ENCODE data around the gene CACNG6. TPM values are rescaled to one million over a fixed set of nuclear protein-coding genes. Genes with fewer than 3 reads are reported as not detected.

Gene CACNG6
- total RNA-seq, 5 donors from 2014 or later (not counting 1 experiment from before 2014, with no cell fraction given) = not detected

DNA sequence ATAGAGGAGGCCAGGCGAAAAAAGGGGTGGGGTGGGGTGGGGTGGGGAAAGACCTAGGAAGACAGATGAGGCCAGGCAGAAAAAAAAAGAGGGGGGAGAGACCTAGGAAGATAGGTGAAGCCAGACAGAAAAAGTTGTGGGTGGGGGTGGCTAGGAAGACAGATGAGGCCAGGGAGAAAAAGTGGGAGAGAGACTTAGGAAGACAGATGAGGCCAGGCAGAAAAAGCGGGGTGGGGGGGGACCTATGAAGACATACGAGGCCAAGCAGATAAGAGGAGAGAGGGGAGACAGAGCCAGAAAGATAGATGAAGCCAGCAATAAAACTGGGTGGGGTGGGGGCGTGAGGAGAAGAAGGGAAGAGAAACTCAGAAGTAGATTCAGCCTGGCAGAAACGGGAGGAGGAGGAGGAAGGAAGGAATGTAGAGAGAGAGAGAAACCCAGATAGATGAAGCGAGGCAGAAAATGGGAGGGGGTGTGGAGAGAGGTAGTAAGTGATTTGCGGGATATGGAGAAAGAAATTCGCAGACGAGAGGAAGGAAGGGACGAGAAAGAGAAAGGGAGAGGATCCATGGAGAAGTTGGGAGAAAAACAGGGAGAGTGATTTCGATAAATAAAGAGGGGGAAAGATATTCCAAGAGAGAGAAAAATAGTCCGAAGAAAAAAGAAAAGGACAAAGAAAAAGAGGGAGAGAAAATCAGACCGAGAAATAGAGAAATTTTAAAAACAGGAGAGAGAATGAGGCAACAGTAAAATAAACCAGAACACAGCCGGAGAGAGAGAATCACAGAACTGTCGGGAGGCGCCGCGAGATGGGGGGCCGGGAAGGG is 12.2 kb upstream of the CACNG6 start:
- H3K27me3 Mint-ChIP-seq = peaks cover 50 to 60% of the 10 kb centered on the region in 2 donors
- Histone ChIP-seq H3K27me3 (replicated peaks in 1 of 2; ENCODE audit: control insufficient read depth in 2 of 2, extremely low read depth in 1 of 2, insufficient read depth in 2 of 2, low read length in 1 of 2) (peaks cover 2 to 71% of the 10 kb centered on the region in 2 experiments), H3K9me3 (no peaks in the 10 kb centered on the region), H3K27ac (ENCODE audit: low read length) (no peak overlapping the region), H3K36me3 (ENCODE audit: control insufficient read depth in 2 of 2, extremely low read depth in 1 of 2, insufficient read depth in 1 of 2, low read length in 1 of 2) (no peaks in the 10 kb centered on the region), H3K4me1 (ENCODE audit: control insufficient read depth in 1 of 2, extremely low read depth in 1 of 2, insufficient read depth in 2 of 2, low read length in 2 of 2) (peaks cover 0 to 28% of the 10 kb centered on the region in 2 experiments), H3K4me3 (ENCODE audit: control insufficient read depth in 1 of 2, extremely low read depth in 1 of 2, low read length in 1 of 2) (no peak overlapping the region)
- CTCF ChIA-PET = no interaction called here
- peaks cover 26 to 40% (median 39%) of the 10 kb centered on the region in 3 donors for H3K4me1 Mint-ChIP-seq
- no peaks in the 10 kb centered on the region for H3K36me3 Mint-ChIP-seq
- peak overlapping the region; percentile 13 to 75 (median 34) for H3K4me3 Mint-ChIP-seq
- H3K9me3 Mint-ChIP-seq = peaks cover 0 to 5% (median 0%) of the 10 kb centered on the region in 3 donors
- ATAC-seq (replicated peaks in 1 of 4) = no peak
- DNase-seq = no peak
- H3K27ac Mint-ChIP-seq = no peak overlapping the region
- 8% methylated on average over 13 of the region's 19 CpGs for WGBS (ENCODE audit: insufficient coverage)
- POLR2A ChIA-PET = no interaction called here

DNA sequence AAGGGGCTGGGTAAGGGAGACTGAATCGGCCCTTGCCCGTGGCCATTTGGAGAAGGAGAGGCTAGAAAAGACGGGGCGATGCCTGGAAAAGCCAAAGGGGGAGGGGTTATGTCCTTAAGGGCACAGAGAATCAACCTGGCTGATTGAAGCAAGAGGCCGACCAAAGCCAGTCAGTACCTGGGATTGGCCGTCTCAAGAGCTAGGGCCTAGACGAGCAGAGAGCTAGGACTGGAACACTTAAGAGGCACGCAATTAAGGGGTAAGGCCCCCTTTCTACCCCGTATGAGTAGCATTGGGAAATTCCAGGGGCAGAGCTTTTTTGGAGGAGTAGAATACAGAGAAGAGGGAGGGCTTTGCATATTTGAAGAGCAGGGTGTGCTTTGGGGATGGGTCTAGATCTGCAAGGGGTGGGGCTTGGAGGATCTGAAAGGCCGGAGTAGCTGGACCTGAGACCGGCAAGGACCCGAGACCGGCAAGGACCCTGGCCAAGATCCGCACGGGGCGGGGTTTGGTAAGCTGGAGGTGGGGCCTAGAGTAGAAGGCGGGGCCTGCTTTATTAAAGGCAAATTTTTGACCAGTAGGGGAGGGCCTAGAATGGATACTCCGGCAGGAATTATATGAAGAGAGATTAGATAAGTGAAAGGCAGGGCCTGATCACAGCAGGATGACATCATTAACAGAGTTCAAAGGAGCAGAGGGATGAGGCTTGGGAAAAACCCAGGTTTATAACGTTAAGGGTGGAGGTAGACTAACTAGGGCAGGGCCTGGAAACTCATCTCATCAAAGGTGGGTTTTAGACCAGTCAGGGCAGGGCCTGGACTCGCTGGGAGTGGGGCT is 10.7 kb upstream of the CACNG6 start:
- H3K27me3 Mint-ChIP-seq = peaks cover 48 to 52% of the 10 kb centered on the region in 2 donors
- ATAC-seq (replicated peaks in 1 of 4) (no peak), DNase-seq (peak in 1 of 35 experiments; percentile 18)
- H3K4me1 Mint-ChIP-seq = peaks cover 26 to 40% (median 39%) of the 10 kb centered on the region in 3 donors
- ChIA-PET POLR2A (no interaction called here), CTCF (no interaction called here)
- Histone ChIP-seq H3K36me3 (ENCODE audit: control insufficient read depth in 2 of 2, extremely low read depth in 1 of 2, insufficient read depth in 1 of 2, low read length in 1 of 2) (no peaks in the 10 kb centered on the region), H3K4me1 (ENCODE audit: control insufficient read depth in 1 of 2, extremely low read depth in 1 of 2, insufficient read depth in 2 of 2, low read length in 2 of 2) (peaks cover 0 to 28% of the 10 kb centered on the region in 2 experiments), H3K27ac (ENCODE audit: low read length) (no peak overlapping the region), H3K4me3 (ENCODE audit: control insufficient read depth in 1 of 2, extremely low read depth in 1 of 2, low read length in 1 of 2) (peak overlapping the region in 1 of 2 donors; percentile 20), H3K9me3 (no peaks in the 10 kb centered on the region), H3K27me3 (replicated peaks in 1 of 2; ENCODE audit: control insufficient read depth in 2 of 2, extremely low read depth in 1 of 2, insufficient read depth in 2 of 2, low read length in 1 of 2) (peaks cover 2 to 81% of the 10 kb centered on the region in 2 experiments)
- peaks cover 0 to 5% (median 0%) of the 10 kb centered on the region in 3 donors for H3K9me3 Mint-ChIP-seq
- H3K27ac Mint-ChIP-seq = peak overlapping the region in 1 of 2 donors; percentile 43
- no peaks in the 10 kb centered on the region for H3K36me3 Mint-ChIP-seq
- WGBS (ENCODE audit: insufficient coverage) = 62% methylated on average over 18 of the region's 20 CpGs
- peak overlapping the region; percentile 41 to 75 (median 50) for H3K4me3 Mint-ChIP-seq

DNA sequence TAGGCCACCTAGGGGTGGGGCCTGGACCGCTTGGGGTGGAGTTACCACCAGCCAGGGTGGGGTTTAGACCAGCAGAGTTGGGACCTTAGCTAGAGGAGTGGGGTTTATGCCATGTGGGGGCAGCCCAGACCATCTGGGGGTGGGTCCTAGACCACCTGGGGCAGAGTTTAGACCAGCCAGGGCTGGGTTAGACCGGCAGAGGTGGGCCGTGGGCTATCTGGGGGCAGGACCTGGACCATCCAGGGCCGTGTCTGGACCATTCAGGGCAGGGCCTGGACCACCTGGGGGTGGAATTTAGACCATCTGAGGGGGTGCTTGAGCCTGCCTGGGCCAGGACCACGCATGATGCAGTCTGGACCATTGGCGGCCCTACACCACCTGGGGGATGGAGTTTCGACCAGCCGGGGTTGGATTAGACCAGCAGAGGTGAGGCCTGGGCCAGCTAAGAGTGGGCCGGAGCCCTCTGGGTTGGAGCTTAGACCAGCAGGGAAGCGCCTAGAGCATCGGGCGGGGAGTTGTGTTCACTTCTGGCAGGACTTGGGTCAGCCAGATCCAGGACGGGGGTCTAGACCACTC is 10.0 kb upstream of the CACNG6 start:
- Histone ChIP-seq H3K4me1 (ENCODE audit: control insufficient read depth in 1 of 2, extremely low read depth in 1 of 2, insufficient read depth in 2 of 2, low read length in 2 of 2) (peaks cover 0 to 28% of the 10 kb centered on the region in 2 experiments), H3K27me3 (replicated peaks in 1 of 2; ENCODE audit: control insufficient read depth in 2 of 2, extremely low read depth in 1 of 2, insufficient read depth in 2 of 2, low read length in 1 of 2) (peaks cover 2 to 75% of the 10 kb centered on the region in 2 experiments), H3K36me3 (ENCODE audit: control insufficient read depth in 2 of 2, extremely low read depth in 1 of 2, insufficient read depth in 1 of 2, low read length in 1 of 2) (no peaks in the 10 kb centered on the region), H3K9me3 (no peaks in the 10 kb centered on the region), H3K4me3 (ENCODE audit: control insufficient read depth in 1 of 2, extremely low read depth in 1 of 2, low read length in 1 of 2) (peak overlapping the region in 1 of 2 donors; percentile 19), H3K27ac (ENCODE audit: low read length) (no peak overlapping the region)
- Mint-ChIP-seq H3K27me3 (peaks cover 45% of the 10 kb centered on the region in 2 donors), H3K4me3 (peak overlapping the region; percentile 24 to 75 (median 39)), H3K9me3 (peaks cover 0 to 5% (median 0%) of the 10 kb centered on the region in 3 donors), H3K27ac (no peak overlapping the region), H3K4me1 (peaks cover 26 to 40% (median 39%) of the 10 kb centered on the region in 3 donors), H3K36me3 (no peaks in the 10 kb centered on the region)
- no peak for ATAC-seq (replicated peaks in 1 of 4)
- no peak for DNase-seq
- CTCF ChIA-PET = no interaction called here
- 94% methylated on average over 9 of the region's 13 CpGs for WGBS (ENCODE audit: insufficient coverage)
- POLR2A ChIA-PET = no interaction called here

DNA sequence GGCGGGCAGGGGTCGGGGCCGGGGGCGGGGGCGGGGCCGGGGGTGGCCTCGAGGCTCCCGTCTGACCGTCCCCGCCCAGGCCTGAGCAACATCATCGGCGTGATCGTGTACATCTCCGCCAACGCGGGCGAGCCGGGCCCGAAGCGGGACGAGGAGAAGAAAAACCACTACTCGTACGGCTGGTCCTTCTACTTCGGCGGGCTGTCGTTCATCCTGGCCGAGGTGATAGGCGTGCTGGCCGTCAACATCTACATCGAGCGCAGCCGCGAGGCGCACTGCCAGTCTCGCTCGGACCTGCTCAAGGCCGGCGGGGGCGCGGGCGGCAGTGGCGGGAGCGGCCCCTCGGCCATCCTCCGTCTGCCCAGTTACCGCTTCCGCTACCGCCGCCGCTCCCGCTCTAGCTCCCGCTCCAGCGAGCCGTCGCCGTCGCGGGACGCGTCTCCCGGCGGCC is 9.4 kb upstream of the CACNG6 start:
- H3K4me1 ChIP-seq (ENCODE audit: control insufficient read depth in 1 of 2, extremely low read depth in 1 of 2, insufficient read depth in 2 of 2, low read length in 2 of 2) = peaks cover 0 to 28% of the 10 kb centered on the region in 2 experiments
- WGBS (ENCODE audit: insufficient coverage) = 12% methylated on average over 61 of the region's 62 CpGs
- POLR2A ChIA-PET = no interaction called here
- no peaks in the 10 kb centered on the region for H3K9me3 ChIP-seq
- peaks cover 26 to 40% (median 36%) of the 10 kb centered on the region in 3 donors for H3K4me1 Mint-ChIP-seq
- no peak overlapping the region for H3K27ac ChIP-seq (ENCODE audit: low read length)
- H3K27ac Mint-ChIP-seq = no peak overlapping the region
- H3K36me3 ChIP-seq (ENCODE audit: control insufficient read depth in 2 of 2, extremely low read depth in 1 of 2, insufficient read depth in 1 of 2, low read length in 1 of 2) = no peaks in the 10 kb centered on the region
- H3K9me3 Mint-ChIP-seq = peaks cover 0 to 5% (median 0%) of the 10 kb centered on the region in 3 donors
- DNase-seq = no peak
- CTCF ChIA-PET = no interaction called here
- H3K36me3 Mint-ChIP-seq = no peaks in the 10 kb centered on the region
- peaks cover 2 to 77% of the 10 kb centered on the region in 2 experiments for H3K27me3 ChIP-seq (replicated peaks in 1 of 2; ENCODE audit: control insufficient read depth in 2 of 2, extremely low read depth in 1 of 2, insufficient read depth in 2 of 2, low read length in 1 of 2)
- H3K4me3 ChIP-seq (ENCODE audit: control insufficient read depth in 1 of 2, extremely low read depth in 1 of 2, low read length in 1 of 2) = no peak overlapping the region
- H3K4me3 Mint-ChIP-seq = peak overlapping the region in 1 of 3 donors; percentile 75
- ATAC-seq (replicated peaks in 1 of 4) = no peak
- peaks cover 39% of the 10 kb centered on the region in 2 donors for H3K27me3 Mint-ChIP-seq

DNA sequence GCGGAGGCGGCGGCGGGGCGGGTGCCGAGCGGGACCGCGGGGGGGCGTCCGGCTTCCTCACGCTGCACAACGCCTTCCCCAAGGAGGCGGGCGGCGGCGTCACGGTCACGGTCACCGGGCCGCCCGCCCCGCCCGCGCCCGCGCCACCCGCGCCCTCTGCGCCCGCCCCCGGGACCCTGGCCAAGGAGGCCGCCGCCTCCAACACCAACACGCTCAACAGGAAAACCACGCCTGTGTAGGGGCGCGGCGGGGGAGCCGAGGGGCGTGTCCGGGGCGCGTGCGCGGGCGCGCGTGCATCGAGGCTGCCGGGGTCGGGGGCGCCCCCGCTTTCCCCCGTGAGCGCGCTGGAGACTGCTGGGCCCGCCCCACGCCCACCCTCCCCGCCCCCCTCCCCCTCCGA is 8.8 kb upstream of the CACNG6 start:
- ATAC-seq (replicated peaks in 1 of 4) (peak in 3 of 4 experiments; percentile 31 to 40 (median 37)), DNase-seq (peak in 6 of 35 experiments; percentile 3 to 23 (median 10))
- peaks cover 34 to 35% of the 10 kb centered on the region in 2 donors for H3K27me3 Mint-ChIP-seq

More for the DNA sequence above, 8.8 kb upstream of the CACNG6 start:
- no peak overlapping the region for H3K4me3 ChIP-seq (ENCODE audit: control insufficient read depth in 1 of 2, extremely low read depth in 1 of 2, low read length in 1 of 2)
- no peaks in the 10 kb centered on the region for H3K9me3 ChIP-seq
- Mint-ChIP-seq H3K36me3 (no peaks in the 10 kb centered on the region), H3K9me3 (peaks cover 0 to 5% (median 0%) of the 10 kb centered on the region in 3 donors), H3K4me3 (no peak overlapping the region), H3K4me1 (peaks cover 23 to 36% (median 33%) of the 10 kb centered on the region in 3 donors), H3K27ac (no peak overlapping the region)
- ChIA-PET CTCF (no interaction called here), POLR2A (no interaction called here)
- peaks cover 2 to 77% of the 10 kb centered on the region in 2 experiments for H3K27me3 ChIP-seq (replicated peaks in 1 of 2; ENCODE audit: control insufficient read depth in 2 of 2, extremely low read depth in 1 of 2, insufficient read depth in 2 of 2, low read length in 1 of 2)
- no peaks in the 10 kb centered on the region for H3K36me3 ChIP-seq (ENCODE audit: control insufficient read depth in 2 of 2, extremely low read depth in 1 of 2, insufficient read depth in 1 of 2, low read length in 1 of 2)
- WGBS (ENCODE audit: insufficient coverage) = 1% methylated on average over 32 of the region's 61 CpGs
- H3K4me1 ChIP-seq (ENCODE audit: control insufficient read depth in 1 of 2, extremely low read depth in 1 of 2, insufficient read depth in 2 of 2, low read length in 2 of 2) = peaks cover 0 to 26% of the 10 kb centered on the region in 2 experiments
- no peak overlapping the region for H3K27ac ChIP-seq (ENCODE audit: low read length)

Measured in T-cell (primary cell).